Heart right ventricle (tissue), 16 donors: ENCODE measurements around the gene UNC5B. TPM values are rescaled to one million over a fixed set of nuclear protein-coding genes. Genes with fewer than 3 reads are reported as not detected.

Source experiments
- ATAC-seq, 8 donors: fragments of 200-7000 bp; cut with Tn5 transposase; one replicate each; pipeline ENCODE4 v1.9.1; 2020; ENCODE audit warnings: mild to moderate bottlenecking in 8 of 8, moderate library complexity in 8 of 8, moderate number of reproducible peaks in 1 of 8
- DNase-seq, 2 donors: peaks; one replicate each; pipeline ENCODE4 v3.0.0-alpha.2; 2020
- H3K27ac ChIP-seq, 10 donors: fragments of 200-600 bp; sonication (generic) in 2 of 10; one replicate each; pipeline versions ENCODE4 v1.5.0 to v1.8.0; 2020 to 2022; ENCODE audit warnings: mild to moderate bottlenecking in 3 of 10
- H3K27me3 ChIP-seq, 7 donors: fragments of 200-600 bp; one replicate each; pipeline ENCODE4 v1.8.0; 2021 to 2022; ENCODE audit warnings: mild to moderate bottlenecking in 2 of 7
- H3K36me3 ChIP-seq, 9 donors: fragments of 200-600 bp; sonication (generic) in 1 of 9; one replicate each; pipeline versions ENCODE4 v1.5.0 to v1.8.0; 2020 to 2022; ENCODE audit warnings: mild to moderate bottlenecking in 2 of 9
- H3K4me1 ChIP-seq, 9 donors: fragments of 200-600 bp; sonication (generic) in 1 of 9; one replicate each; pipeline versions ENCODE4 v1.5.0 to v1.8.0; 2020 to 2022; ENCODE audit warnings: mild to moderate bottlenecking in 4 of 9
- H3K4me3 ChIP-seq, 10 donors: fragments of 200-600 bp; sonication (generic) in 2 of 10; one replicate each; pipeline versions ENCODE4 v1.5.0 to v1.8.0; 2020 to 2022; ENCODE audit warnings: mild to moderate bottlenecking in 7 of 10, moderate library complexity in 2 of 10
- H3K9me3 ChIP-seq, 11 donors: fragments of 200-600 bp in 10 of 11; sonication (generic) in 2 of 11; one replicate each; pipeline versions ENCODE4 v1.5.0 to v1.8.0; 2013 to 2022; ENCODE audit warnings: mild to moderate bottlenecking in 2 of 11, control low read depth in 1 of 11, moderate library complexity in 1 of 11
- CTCF ChIP-seq, 9 donors: fragments of 200-600 bp; sonication (generic) in 2 of 9; IDR thresholded peaks; one replicate each; pipeline versions ENCODE4 v1.5.0 to v1.8.0; 2021 to 2022; ENCODE audit warnings: antibody characterized with exemption in 9 of 9, mild to moderate bottlenecking in 5 of 9, moderate library complexity in 1 of 9
- WGBS, 2 donors: extraction: QIAGEN DNeasy Blood & Tissue Kit; methylation state at CpG; one replicate each; pipeline ENCODE4 v1.1.7; 2013; ENCODE audit warnings: inconsistent platforms in 1 of 2; 5-methylcytosine and 5-hydroxymethylcytosine counted together
- intact Hi-C, 10 donors: fragments of 100-400 bp; cut with DNase I; formaldehyde crosslinking; loops; one replicate each; pipeline versions ENCODE4 v1.11.1 to v1.14.2; 2022
- polyA plus RNA-seq, 2 donors: library from polyadenylated mRNA; stranded (reverse); fragments of 200-250 nt; gene quantifications; one replicate each; pipeline ENCODE4 v1.2.3, GENCODE V29; 2013
- total RNA-seq, 10 donors: library from RNA; stranded (reverse); fragmentation: NEBNext Ultra II Directional in 3 of 10; extraction: Animal tissue kit (Norgen Biotek cat#: 25700) in 3 of 10; gene quantifications; one replicate each; pipeline versions ENCODE4 v1.2.1 to v1.2.4, GENCODE V29; 2021 to 2023
- donor health status: Arrhythmogenic right ventricular cardiomyopathy.
- donor health status: ischemic (EF 13 %, LVEDD 7.1; RV severe dilation, severe dysfunction).
- donor health status: healthy with polysubstance abuse.
- donor health status: DM: no; HTN: yes; CAD: no.
- donor health status: DM: no; HTN: no; CAD: no.
- donor health status: ischemic (EF 25% LVEDD 6.9; RV normal size, moderate dysfunction).
- donor health status: ischemic (EF 25% LVEDD 5.7; RV mildly dilated, moderate dysfunction).
- donor health status: healthy.
- donor health status: DM: yes; HTN: yes; CAD: no.
- donor health status: Ischemic cardiomyopathy.
- donor health status: ischemic (EF 35%, LVEDD 5.7; RV mildly dilated, moderate dysfunction).
- donor health status: nonischemic (EF 11% LVEDD 7.7; RV severe dilation, severe dysfunction).
- donor health status: DM: yes; HTN: yes; CAD: no.
- donor health status: PGD.
- donor health status: ischemic (EF 29% LVEDD 5.4; RV normal size, mild dysfunction).
- donor health status: nonischemic (EF 23%, LVEDD 6.1; RV moderate dilation, normal function).

The UNC5B gene
- total and polyA plus RNA-seq, 12 donors = 3.3 to 20.6 (median 12.1) TPM

GRCh38 chr10:71244431-71245419, 32.4 kb downstream of the UNC5B start:
- 29 to 39% methylated on average over 29 of the region's 29 CpGs for WGBS, 2 donors
- Histone ChIP-seq H3K27ac (peak overlapping the region in 9 of 10 donors; percentile 47 to 80 (median 76)), H3K4me1 (peaks cover 78 to 100% (median 92%) of the 10 kb centered on the region in 9 donors), H3K27me3 (no peaks in the 10 kb centered on the region), H3K9me3 (no peaks in the 10 kb centered on the region), H3K4me3 (peak overlapping the region in 6 of 10 donors; percentile 10 to 46 (median 39)), H3K36me3 (no peaks in the 10 kb centered on the region)
- ATAC-seq = peak; percentile 43 to 80 (median 69)
- peak; percentile 72 to 80 for DNase-seq
- TF ChIP-seq CTCF (IDR thresholded peaks at IDR 0.05) = no peak
- intact Hi-C loops = no loop called here

GRCh38 chr10:71245420-71246325, 33.3 kb downstream of the UNC5B start:
- Histone ChIP-seq H3K36me3 (no peaks in the 10 kb centered on the region), H3K9me3 (no peaks in the 10 kb centered on the region), H3K4me1 (peaks cover 69 to 100% (median 86%) of the 10 kb centered on the region in 9 donors), H3K27ac (peak overlapping the region in 9 of 10 donors; percentile 47 to 80 (median 76)), H3K4me3 (peak overlapping the region in 5 of 10 donors; percentile 10 to 46 (median 32)), H3K27me3 (no peaks in the 10 kb centered on the region)
- no peak for TF ChIP-seq CTCF (IDR thresholded peaks at IDR 0.05)
- no peak for DNase-seq
- no peak for ATAC-seq
- 82 to 92% methylated on average over 21 of the region's 21 CpGs for WGBS, 2 donors
- intact Hi-C loops = no loop called here

- Histone ChIP-seq H3K27me3 (no peaks in the 10 kb centered on the region), H3K9me3 (no peaks in the 10 kb centered on the region), H3K36me3 (no peaks in the 10 kb centered on the region), H3K27ac (peak overlapping the region in 7 of 10 donors; percentile 6 to 80 (median 55)), H3K4me3 (no peak overlapping the region), H3K4me1 (peaks cover 63 to 100% (median 83%) of the 10 kb centered on the region in 9 donors)
- ATAC-seq (no peak), DNase-seq (no peak)
- intact Hi-C loops = no loop called here
- TF ChIP-seq CTCF (IDR thresholded peaks at IDR 0.05) = no peak
- 60 to 75% methylated on average over 11 of the region's 11 CpGs for WGBS, 2 donors
These were observed 34.4 kb downstream of the UNC5B start for GRCh38 chr10:71246591-71247413.
